Brain pericyte (primary cell): ENCODE measurements around the gene CDH23.
"Not testable (repeated sequence)": the region's sequence is repeated elsewhere in the genome, so short reads cannot be mapped to it uniquely, and the experiment has no call there.

ENCODE experiments used
- DNase-seq: peaks from one replicate; pipeline ENCODE4 v3.0.0-alpha.2; 2012; ENCODE audit warnings: low read depth, low spot score

Gene CDH23

DNA sequence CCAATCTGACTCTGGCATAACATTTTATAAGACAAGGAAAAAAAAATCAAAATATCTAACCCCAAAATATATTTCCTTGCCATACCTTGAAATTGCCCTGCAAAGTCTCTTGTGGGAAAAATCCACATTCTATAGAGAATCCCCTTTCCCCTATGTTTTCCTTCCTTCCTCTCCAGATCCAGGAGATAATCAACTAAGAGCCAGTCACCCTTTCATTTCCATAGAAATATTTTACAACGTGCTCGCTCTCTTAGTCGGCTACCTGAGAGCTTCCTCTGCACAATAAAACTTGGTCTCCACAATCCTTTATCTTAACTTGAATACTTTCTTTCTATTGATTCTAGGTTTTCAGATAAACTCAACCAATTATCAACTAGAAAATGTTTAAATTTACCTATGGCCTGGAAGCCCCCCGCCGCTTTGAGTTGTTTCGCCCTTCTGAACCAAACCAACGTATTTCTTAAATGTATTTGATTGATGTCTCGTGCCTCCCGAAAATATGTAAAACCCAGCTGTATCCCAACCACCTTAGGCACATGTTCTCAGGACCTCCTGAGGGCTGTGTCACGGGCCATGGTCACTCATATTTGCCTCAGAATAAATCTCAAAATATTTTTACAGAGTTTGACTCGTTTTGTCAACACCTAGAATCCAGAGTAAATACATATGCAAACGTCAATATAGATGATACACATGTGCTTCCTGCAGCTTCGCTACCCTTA, 453.5 kb downstream of the CDH23 start:
- DNase-seq = no peak

DNA sequence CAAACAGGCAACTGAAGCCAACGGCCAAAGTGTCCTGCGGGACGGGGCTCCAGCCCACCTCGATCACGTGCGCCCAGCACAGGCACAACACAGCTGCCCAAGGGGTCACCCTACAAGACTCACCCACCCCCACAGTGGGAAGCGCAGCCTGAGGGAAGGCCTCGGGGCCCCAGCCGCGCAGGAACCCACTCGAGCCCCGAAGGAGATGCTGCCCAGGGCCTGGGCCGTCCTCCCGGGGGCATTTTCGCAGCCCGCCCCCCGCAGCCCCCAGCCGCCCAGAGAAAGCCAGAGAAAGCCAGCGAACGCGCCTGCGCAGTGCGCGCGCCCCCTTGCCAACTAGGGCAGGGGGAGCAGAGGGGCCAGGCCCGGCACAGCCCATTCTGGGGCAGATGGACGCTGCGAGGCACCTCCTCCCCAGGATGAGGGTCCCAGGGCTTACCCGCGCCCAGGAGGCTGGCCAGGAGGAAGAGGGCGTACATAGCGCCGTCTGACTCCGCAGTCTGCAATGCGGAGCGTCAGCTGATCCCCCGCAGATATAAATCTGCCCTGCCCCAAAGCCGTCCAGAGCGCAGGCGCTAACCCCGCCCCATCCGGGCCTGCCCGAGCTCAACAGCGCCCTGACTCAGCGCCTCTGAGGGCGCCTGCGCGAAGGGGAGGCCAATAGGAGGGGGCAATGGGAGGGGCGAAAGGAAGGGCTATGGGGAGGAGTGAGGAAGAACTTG, 454.2 kb downstream of the CDH23 start, which contains the start of gene PSAP:
PSAP (minus strand) TSS at position 509 of the 722 bp plus-strand sequence; CDS start at position 479, 30 bp downstream.
- DNase-seq = peak; percentile 93

DNA sequence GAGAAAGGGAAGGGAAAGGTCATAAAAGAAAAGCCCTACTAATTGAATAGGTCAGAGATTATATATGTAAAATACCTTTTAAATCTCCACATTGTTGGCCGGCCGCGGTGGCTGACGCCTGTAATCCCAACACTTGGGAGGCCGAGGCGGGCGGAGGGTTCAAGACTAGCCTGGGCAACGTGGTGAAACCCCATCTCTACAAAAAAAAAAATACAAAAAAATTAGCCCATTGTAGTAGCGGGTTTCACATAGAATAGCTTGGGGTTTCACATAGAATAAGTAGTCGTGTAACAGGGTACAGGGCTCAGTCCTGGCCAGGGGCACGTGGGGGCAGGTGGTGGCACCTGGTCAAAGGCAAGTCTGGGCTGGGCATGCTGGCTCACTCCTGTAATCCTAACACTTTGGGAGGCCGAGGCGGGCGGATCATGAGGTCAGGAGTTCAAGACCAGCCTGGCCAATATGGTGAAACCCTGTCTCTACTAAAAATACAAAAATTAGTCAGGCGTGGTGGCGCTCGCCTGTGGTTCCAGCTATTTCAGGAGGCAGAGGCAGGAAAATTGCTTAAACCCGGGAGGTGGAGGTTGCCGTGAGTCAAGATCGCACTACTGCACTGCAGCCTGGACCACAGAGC, 454.9 kb downstream of the CDH23 start:
- DNase-seq = not testable (repeated sequence)

DNA sequence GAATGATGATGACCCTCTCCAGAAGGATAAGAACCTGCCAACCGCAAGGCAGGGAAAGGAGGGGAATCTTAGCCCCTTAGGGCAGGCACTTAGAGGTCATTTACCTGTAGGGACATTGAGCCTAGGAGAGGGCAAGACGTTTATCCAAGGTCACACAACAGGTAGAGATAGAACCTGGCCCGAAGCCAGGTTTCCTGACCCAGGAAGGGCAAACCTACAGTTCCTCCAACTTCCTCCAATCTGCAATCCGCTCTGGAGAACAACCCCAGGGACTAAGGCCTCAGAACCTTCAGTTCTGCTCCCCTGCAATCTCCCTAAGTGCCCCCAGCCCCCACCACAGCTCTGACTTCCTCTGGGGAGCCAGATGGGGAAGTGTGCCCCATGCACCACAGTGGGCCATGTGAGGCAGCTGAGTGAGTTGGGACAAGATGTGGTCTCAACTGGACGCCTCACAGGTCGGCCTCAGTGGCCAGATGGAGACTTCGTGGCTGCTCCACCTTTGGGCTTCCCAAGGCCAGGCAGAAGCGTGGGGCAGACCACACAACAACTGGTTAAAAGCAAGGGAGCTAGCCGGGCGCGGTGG, 455.7 kb downstream of the CDH23 start:
- no peak for DNase-seq

DNA sequence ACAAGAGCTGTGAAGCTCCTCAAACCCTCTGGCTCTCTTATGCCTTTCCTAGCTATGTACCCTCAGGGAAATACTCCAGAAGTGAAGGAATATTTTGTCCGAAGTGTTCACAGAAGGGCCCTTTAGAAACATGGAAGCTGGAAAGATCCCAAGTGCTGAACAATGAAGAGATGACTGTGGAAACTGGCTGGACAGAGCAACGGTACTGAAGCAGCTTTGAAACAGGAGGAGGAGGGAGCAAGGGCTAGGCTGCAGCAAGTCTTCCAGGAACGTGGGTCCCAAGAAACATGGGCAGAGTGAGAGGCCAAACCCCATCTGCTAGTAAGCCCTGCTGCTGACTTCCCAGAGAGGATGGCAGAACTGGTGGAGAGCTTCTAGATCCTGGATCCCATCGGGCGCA, 457.3 kb downstream of the CDH23 start:
- DNase-seq = no peak

DNA sequence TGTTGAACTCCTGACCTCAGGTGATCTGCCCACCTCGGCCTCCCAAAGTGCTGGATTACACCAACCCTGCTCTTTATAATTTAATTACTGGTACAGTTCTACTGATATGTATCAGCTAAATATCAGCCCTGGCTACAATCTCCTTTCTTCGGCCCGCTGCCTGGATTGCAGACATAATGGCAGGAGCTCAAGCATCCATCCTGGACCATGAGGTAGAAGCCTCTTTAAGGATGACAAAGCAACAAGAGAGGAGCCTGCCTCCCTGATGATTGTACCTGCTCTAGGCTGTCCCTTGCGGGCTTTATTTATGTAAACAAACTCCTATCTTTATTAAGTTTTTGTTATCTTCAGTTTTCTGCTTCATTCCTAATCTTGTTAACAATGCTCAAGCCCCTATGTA, 459.9 kb downstream of the CDH23 start:
- DNase-seq = no peak

DNA sequence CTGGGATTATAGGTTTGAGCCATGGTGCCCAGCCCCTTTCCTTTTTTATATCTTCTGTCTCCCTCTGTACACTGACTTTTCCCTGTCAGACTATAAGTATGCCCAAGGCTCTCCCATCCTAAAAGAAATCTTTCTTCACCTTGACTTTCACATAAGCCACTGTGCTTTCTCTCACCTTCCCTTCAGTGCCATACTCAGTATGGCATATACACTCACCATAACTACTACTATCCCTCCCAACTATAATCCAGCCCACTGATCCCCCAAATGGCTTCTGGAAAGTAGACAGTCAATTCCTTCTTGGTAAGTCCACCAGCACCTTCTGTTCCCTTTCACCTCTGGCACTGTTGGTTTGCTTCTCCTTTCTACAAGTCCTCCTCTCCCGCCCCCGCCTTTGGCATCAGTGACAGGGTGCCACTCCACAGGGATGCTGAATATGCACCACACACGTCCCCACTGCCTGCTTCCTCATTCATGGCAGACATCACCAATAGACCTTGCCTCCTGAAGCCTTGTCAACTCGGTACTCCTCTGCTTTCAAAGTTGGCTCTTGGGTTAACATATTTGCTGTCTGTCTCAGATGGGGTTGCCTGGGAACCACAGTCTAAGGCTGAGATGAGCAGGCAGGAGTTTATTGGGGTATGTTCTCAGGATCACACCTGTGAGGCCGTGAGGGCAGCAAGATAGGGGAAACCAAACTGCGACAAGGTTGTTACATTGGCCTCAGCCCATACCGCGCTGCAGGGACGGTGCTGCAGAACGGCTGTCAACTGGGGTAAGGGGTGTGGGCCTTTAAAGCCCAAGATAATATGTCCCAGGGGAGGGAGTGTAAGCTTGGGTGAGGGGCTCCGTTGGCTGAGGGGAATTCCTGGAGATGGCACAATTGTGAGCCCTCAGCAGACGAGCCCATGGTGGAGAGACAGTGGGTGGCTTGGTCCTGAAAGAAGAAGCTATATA, 461.5 kb downstream of the CDH23 start:
- no peak for DNase-seq

DNA sequence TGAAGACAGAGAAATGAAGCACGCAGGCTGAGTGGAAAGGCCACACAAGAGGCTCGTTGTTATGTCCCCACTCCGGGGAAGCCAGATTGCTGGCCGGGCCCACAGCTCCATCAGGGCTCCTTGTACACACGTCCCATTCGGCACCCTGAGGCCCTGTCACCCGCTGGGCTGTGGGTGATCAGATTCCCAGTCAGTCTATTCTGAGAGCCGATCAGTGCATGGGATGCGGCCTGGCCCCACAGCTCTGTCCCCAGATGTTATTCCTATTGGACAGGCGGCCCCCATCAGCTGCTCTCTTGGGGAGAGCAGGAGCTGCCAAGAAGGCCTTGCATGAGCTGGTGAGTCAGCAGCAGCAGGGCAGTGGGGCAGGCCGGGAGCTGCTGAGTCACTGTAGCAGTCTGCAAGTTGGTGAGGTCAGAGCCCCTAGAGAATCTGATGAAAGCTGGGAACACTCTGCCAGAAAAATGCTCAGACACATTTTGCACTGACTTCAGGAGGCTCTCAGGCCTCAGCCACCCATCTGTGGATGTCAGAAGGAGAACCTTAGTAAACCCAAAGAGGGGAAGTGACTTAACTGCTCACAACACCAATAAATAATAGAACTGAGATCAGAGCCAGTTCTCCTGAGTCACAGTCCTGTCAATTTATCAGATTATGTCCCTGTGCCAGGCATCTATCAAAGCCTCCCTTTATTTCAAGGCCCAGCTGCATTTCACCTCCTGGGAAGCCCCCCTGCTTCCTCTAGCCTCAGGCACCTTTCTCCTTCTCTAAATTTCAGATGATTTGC, 463.7 kb downstream of the CDH23 start:
- DNase-seq = peak; percentile 98

DNA sequence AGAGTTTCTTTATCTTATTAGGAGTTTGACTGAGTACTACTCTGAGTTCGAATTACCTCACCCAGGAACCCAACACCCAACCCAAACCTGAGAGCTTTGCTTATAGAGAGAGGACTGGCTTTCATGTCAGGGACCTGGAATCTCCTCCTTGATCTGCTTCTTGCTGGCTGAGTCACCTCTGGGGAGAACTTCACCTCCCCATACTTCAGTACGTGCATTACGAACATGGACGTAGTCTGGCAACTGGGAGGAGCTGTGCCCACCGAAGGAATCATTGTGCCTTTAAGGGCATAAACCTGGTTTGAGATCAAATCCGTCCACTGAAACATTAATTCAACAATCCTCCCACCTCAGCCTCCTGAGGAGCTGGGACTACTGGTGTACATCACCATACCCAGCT, 466.5 kb downstream of the CDH23 start:
- no peak for DNase-seq

DNA sequence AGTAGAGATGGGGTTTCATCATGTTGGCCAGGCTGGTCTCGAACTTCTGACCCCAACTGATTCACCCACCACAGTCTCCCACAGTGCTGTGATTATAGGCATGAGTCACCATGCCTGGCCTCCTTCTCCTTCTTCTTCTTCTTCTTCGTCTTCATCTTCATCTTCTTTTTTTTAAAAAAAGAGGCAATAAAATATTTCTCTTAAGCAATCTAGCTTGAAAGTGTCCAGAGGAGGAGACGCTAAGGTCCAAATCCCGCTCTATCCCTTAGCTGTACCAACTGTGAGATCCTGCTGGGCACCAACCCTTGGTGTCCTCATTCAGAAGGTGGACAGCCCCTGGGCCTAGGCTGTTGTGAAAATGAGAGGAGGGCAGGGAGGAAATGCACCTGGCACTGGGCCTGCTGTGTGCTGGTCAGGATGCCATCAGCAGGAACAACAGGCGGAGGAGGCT, 468.2 kb downstream of the CDH23 start:
- no peak for DNase-seq
